Thymus (tissue), 14 donors: Measurements from ENCODE around the gene SLCO3A1. TPM values are rescaled to one million over a fixed set of nuclear protein-coding genes. Genes with fewer than 3 reads are reported as not detected.

Source experiments
- DNase-seq, 9 donors: peaks; one replicate each; pipeline ENCODE4 v3.0.0-alpha.2; 2013; ENCODE audit warnings: low spot score in 9 of 9, low read depth in 6 of 9, missing footprints in 1 of 9
- H3K27ac ChIP-seq, 2 donors: one replicate each; pipeline ENCODE4 v1.5.1; 2013; ENCODE audit warnings: control low read depth in 1 of 2, low read depth in 1 of 2, low read length in 1 of 2, mild to moderate bottlenecking in 1 of 2, moderate library complexity in 1 of 2
- H3K27me3 ChIP-seq, 2 donors: one replicate each; pipeline ENCODE4 v1.5.1; 2013; ENCODE audit warnings: low read length in 1 of 2; ENCODE audit not compliant: control insufficient read depth in 2 of 2, insufficient read depth in 1 of 2
- H3K36me3 ChIP-seq, 2 donors: one replicate each; pipeline ENCODE4 v1.5.1; 2013; ENCODE audit warnings: low read length in 1 of 2, mild to moderate bottlenecking in 1 of 2, moderate library complexity in 1 of 2; ENCODE audit not compliant: control insufficient read depth in 2 of 2, insufficient read depth in 2 of 2
- H3K4me1 ChIP-seq, 2 donors: one replicate each; pipeline ENCODE4 v1.5.1; 2013; ENCODE audit warnings: low read length in 2 of 2; ENCODE audit not compliant: control insufficient read depth in 2 of 2, insufficient read depth in 2 of 2
- H3K4me3 ChIP-seq, 2 donors: one replicate each; pipeline ENCODE4 v1.5.1; 2013; ENCODE audit warnings: low read length in 2 of 2, control low read depth in 1 of 2, mild to moderate bottlenecking in 1 of 2
- H3K9me3 ChIP-seq, 2 donors: one replicate each; pipeline ENCODE4 v1.5.1; 2013; ENCODE audit warnings: low read length in 1 of 2, mild to moderate bottlenecking in 1 of 2; ENCODE audit not compliant: control insufficient read depth in 2 of 2, insufficient read depth in 1 of 2
- WGBS: extraction: QIAGEN DNeasy Blood & Tissue Kit; methylation state at CpG from one replicate; pipeline ENCODE4 v1.1.7; 2013; 5-methylcytosine and 5-hydroxymethylcytosine counted together
- long read RNA-seq, 10 donors: transcript quantifications; one replicate each; lab custom pipeline, GENCODE V29; 2026
- polyA plus RNA-seq: library from polyadenylated mRNA; stranded (reverse); fragments of 200-250 nt; gene quantifications from one replicate; pipeline ENCODE4 v1.2.3, GENCODE V29; 2013
- total RNA-seq: library from RNA; stranded (reverse); fragments of 120-200 nt; gene quantifications from one replicate; pipeline ENCODE4 v1.2.4, GENCODE V29; 2013
- donor health status: healthy.

The SLCO3A1 gene
- 1.6 TPM for total RNA-seq
- 7.9 TPM for polyA plus RNA-seq
- long read RNA-seq, donor 1, result 0 reads
- long read RNA-seq, donor 2, result 0 reads
- long read RNA-seq, donor 3, result 0 reads
- long read RNA-seq, donor 4, full-length matches to known transcripts, result 7 of 7 reads
- long read RNA-seq, donor 4, partial matches to known transcripts, result 0 of 7 reads
- long read RNA-seq, donor 4, other reads (novel, unspliced or antisense), result 0 of 7 reads
- long read RNA-seq, donor 5, full-length matches to known transcripts, result 5 of 5 reads
- long read RNA-seq, donor 5, partial matches to known transcripts, result 0 of 5 reads
- long read RNA-seq, donor 5, other reads (novel, unspliced or antisense), result 0 of 5 reads
- long read RNA-seq, donor 6, partial matches to known transcripts, result 0 of 4 reads
- long read RNA-seq, donor 6, other reads (novel, unspliced or antisense), result 0 of 4 reads
- long read RNA-seq, donor 7, partial matches to known transcripts, result 0 of 2 reads
- long read RNA-seq, donor 7, other reads (novel, unspliced or antisense), result 0 of 2 reads
- long read RNA-seq, donor 8, partial matches to known transcripts, result 0 of 2 reads
- long read RNA-seq, donor 8, other reads (novel, unspliced or antisense), result 0 of 2 reads
- long read RNA-seq, donor 9, full-length matches to known transcripts, result 3 of 3 reads
- long read RNA-seq, donor 9, partial matches to known transcripts, result 0 of 3 reads
- long read RNA-seq, donor 9, other reads (novel, unspliced or antisense), result 0 of 3 reads
- long read RNA-seq, donor 10, transcript SLCO3A1-212 (1 exons, 1,972 nt), result major isoform, 5 of 5 reads
- long read RNA-seq, donor 10, partial matches to known transcripts, result 0 of 5 reads
- long read RNA-seq, donor 10, other reads (novel, unspliced or antisense), result 0 of 5 reads

GRCh38 chr15:91853511-91853947, at the start of gene SLCO3A1:
SLCO3A1 (plus strand) TSS chr15:91853708.
- Histone ChIP-seq H3K27me3 (peaks cover 30 to 40% of the 10 kb centered on the region in 2 donors), H3K27ac (peak within 1 kb of the TSS; percentile 58 to 81), H3K36me3 (no peaks in the 10 kb centered on the region), H3K4me1 (peaks cover 11 to 38% of the 10 kb centered on the region in 2 donors), H3K9me3 (peaks cover 0 to 2% of the 10 kb centered on the region in 2 donors), H3K4me3 (peak within 1 kb of the TSS; percentile 52 to 67)
- WGBS, result 1% methylated on average over 65 of the region's 67 CpGs
- peak in 3 of 9 donors; percentile 38 to 70 (median 46) for DNase-seq

DNA sequence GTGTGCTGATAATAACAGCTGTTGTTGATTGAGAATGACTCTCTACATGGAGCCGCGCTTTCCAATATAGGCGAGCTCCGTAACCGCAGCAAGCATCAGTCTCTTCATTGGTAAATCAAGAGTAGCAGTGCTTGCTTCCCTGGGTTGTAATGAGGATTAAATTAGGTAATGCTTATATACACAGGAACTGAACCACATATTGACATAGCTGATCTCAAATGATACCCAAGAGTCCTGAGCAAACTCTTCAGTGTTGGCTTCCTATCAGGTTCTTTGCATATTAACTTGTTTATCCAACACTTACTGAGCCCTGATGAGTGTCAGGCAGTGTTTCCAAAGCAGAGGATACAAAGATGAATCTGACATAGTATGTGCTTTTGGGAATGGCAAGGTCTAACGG, 46.4 kb upstream of the SLCO3A1 start:
- no peak for DNase-seq
- Histone ChIP-seq H3K4me3 (no peak overlapping the region), H3K9me3 (no peaks in the 10 kb centered on the region), H3K4me1 (no peaks in the 10 kb centered on the region), H3K27ac (no peak overlapping the region), H3K36me3 (no peaks in the 10 kb centered on the region), H3K27me3 (no peaks in the 10 kb centered on the region)
- WGBS, result 96% methylated on average over 6 of the region's 6 CpGs

DNA sequence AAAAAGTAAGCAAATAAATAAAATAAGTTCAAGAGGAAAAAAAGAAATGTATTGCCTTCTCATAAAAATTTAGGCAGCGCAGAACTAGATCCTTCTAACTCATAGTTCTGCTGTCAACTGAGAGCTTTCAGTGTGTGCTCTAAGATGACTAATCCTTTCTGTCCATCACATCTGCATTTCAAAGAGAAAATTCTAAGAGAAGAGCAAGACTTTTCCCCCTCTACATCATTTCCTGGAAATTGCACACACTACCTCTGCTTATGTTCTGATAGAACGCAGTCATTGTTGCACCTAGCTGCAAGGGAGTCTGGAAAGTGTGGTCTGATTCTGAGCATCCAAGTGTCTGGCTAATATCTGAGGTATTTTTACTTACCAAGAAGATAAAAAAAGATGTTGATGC, 39.6 kb upstream of the SLCO3A1 start:
- H3K9me3 ChIP-seq, result no peaks in the 10 kb centered on the region
- DNase-seq, result no peak
- no peaks in the 10 kb centered on the region for H3K4me1 ChIP-seq
- no peak overlapping the region for H3K4me3 ChIP-seq
- H3K36me3 ChIP-seq, result no peaks in the 10 kb centered on the region
- H3K27ac ChIP-seq, result no peak overlapping the region
- WGBS, result 97% methylated on average over 2 of the region's 2 CpGs
- H3K27me3 ChIP-seq, result no peaks in the 10 kb centered on the region

DNA sequence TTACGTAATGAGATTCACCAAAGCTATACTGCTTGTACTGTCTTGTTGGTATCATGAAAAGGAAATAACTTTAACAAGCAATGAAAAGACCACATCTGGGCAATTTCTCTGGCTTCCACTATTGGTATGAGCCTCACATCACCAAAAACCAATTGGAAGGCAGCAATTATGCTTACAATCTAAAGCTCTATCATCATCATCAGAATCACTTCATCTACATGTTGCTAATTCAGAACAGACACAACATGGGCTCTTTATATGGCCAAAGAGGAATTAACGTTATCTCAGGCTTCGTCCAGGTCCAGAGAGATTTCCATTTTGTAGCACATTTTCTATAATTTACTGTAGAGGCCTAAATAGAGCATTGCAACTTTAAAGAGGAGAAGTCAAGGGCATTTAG, 36.6 kb upstream of the SLCO3A1 start:
- no peaks in the 10 kb centered on the region for H3K4me1 ChIP-seq
- no peak for DNase-seq
- no peaks in the 10 kb centered on the region for H3K36me3 ChIP-seq
- 94% methylated on average over 3 of the region's 3 CpGs for WGBS
- H3K9me3 ChIP-seq, result no peaks in the 10 kb centered on the region
- no peaks in the 10 kb centered on the region for H3K27me3 ChIP-seq
- H3K4me3 ChIP-seq, result no peak overlapping the region
- H3K27ac ChIP-seq, result no peak overlapping the region

GRCh38 chr15:91821458-91821857, 32.0 kb upstream of the SLCO3A1 start:
- WGBS, result 98% methylated on average over 5 of the region's 5 CpGs
- H3K27ac ChIP-seq, result no peak overlapping the region
- DNase-seq, result no peak

DNA sequence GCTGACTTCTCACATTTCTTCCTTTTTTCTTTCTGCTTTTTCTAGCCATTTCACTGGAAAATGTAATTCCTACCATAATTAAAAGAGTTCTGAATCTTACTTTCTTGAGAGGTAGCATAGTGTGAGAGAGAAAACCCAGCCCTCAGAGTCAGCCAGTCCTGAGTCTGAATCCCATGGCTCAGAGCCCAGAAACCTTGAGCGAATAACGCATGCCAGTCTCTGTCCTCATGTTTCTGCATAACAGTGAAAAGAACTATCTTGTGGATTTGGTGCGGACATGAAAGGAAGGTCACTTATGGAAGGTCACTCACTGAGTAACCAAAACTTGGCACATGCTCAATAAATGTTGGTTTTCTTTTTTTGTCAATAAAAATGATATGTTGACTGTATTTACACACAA, 29.3 kb upstream of the SLCO3A1 start:
- no peak overlapping the region for H3K27ac ChIP-seq
- no peaks in the 10 kb centered on the region for H3K36me3 ChIP-seq
- H3K4me3 ChIP-seq, result no peak overlapping the region
- DNase-seq, result no peak
- H3K27me3 ChIP-seq, result no peaks in the 10 kb centered on the region
- no peaks in the 10 kb centered on the region for H3K4me1 ChIP-seq
- H3K9me3 ChIP-seq, result no peaks in the 10 kb centered on the region
- 92% methylated on average over 3 of the region's 3 CpGs for WGBS

More at GRCh38 chr15:91821458-91821857, 32.0 kb upstream of the SLCO3A1 start:
- Histone ChIP-seq H3K27me3 (no peaks in the 10 kb centered on the region), H3K4me1 (no peaks in the 10 kb centered on the region), H3K4me3 (no peak overlapping the region), H3K9me3 (no peaks in the 10 kb centered on the region), H3K36me3 (no peaks in the 10 kb centered on the region)

- Histone ChIP-seq H3K36me3 (no peaks in the 10 kb centered on the region), H3K9me3 (no peaks in the 10 kb centered on the region), H3K27me3 (no peaks in the 10 kb centered on the region), H3K4me1 (no peaks in the 10 kb centered on the region), H3K27ac (no peak overlapping the region), H3K4me3 (no peak overlapping the region)
- no peak for DNase-seq
- 75% methylated on average over 5 of the region's 5 CpGs for WGBS
These were observed 27.1 kb upstream of the SLCO3A1 start for GRCh38 chr15:91826443-91826842.

DNA sequence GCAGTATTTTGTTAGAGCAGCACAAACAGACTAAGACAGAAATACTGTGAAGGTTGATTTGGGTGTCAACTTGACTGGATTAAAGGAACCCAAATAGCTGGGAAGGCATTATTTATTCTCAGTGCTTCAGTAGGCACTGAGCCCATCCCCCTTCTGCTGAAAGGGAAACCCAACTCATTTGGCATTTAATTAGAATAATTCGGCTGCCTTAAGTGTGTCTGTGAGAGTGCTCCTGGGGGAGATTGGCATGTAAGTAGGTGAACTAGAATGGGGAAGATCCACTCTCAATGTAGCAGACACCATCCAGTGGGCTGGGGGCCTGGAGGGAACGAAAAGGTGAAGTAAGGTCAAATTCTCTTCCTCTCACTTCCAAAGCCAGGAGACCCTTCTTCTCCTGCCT, 20.5 kb upstream of the SLCO3A1 start:
- H3K36me3 ChIP-seq, result no peaks in the 10 kb centered on the region
- no peaks in the 10 kb centered on the region for H3K27me3 ChIP-seq
- H3K9me3 ChIP-seq, result no peaks in the 10 kb centered on the region
- H3K4me1 ChIP-seq, result no peaks in the 10 kb centered on the region
- H3K4me3 ChIP-seq, result no peak overlapping the region
- H3K27ac ChIP-seq, result no peak overlapping the region
- WGBS, result 96% methylated on average over 2 of the region's 2 CpGs
- no peak for DNase-seq

GRCh38 chr15:91839867-91840266, 13.6 kb upstream of the SLCO3A1 start:
- peaks cover 0 to 2% of the 10 kb centered on the region in 2 donors for H3K4me1 ChIP-seq
- H3K36me3 ChIP-seq, result no peaks in the 10 kb centered on the region
- H3K27me3 ChIP-seq, result peaks cover 0 to 2% of the 10 kb centered on the region in 2 donors
- no peaks in the 10 kb centered on the region for H3K9me3 ChIP-seq
- 91% methylated on average over 6 of the region's 6 CpGs for WGBS
- no peak overlapping the region for H3K4me3 ChIP-seq
- no peak overlapping the region for H3K27ac ChIP-seq
- DNase-seq, result no peak
